GM19372 (cell line): Measurements from ENCODE around the gene DZANK1.
"Not testable (repeated sequence)": the region's sequence is repeated elsewhere in the genome, so short reads cannot be mapped to it uniquely, and the experiment has no call there.

Experiments
- ATAC-seq: cut with Tn5 transposase; IDR thresholded peaks from one replicate; pipeline ENCODE4 v1.9.1; 2021; ENCODE audit warnings: mild to moderate bottlenecking, low read depth, moderate library complexity; ENCODE audit not compliant: unreplicated experiment

The DZANK1 gene

DNA sequence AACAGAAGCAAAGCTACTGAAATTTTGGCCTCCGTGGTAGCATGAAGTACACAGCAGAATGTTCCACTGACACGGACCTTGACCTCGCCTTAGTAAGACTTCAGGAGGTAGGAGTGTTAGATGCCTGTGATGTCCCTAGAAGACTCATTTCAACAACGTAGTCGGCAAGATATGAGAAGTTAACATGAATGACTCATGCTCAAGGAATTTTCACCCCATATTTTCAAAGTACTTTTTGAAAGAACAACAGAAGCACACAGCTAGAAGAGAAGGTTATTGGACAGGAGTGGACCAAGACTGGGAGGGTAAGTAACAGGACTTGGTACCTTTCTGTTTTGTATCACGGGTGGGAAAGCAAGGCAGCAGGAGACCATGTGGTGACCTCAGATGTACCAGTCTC lies 78.0 kb downstream of the DZANK1 start:
- no peak for ATAC-seq

DNA sequence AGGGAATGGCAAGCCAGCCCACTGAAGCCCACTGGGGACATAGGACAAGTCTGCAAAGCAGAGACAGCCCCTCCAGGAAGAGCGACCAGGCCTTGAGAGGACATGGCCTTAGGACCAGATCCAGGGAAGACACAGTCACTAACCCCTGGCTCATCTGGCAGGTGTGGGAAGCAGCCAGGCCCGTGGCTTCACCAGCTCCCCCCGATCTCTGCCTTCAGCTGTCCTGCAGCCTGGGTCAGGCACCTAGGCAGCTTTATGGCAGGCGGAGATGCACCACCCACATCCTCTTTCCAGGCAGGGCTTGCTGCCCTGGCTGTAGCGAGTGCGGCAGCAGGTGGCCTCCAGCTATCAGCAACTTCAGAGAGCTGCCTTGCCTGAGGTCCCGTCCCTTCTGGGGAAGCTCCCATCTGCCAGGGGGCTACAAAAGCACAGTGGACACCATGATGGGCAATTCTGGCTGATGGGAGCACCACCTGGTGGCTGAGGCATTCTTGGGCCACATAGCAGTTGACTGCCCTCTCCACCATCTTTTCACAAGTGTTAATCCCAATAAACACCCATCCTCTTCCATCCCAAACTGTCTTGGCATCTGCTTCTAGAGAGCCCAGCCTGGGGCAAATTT lies 85.8 kb downstream of the DZANK1 start:
- no peak for ATAC-seq

DNA sequence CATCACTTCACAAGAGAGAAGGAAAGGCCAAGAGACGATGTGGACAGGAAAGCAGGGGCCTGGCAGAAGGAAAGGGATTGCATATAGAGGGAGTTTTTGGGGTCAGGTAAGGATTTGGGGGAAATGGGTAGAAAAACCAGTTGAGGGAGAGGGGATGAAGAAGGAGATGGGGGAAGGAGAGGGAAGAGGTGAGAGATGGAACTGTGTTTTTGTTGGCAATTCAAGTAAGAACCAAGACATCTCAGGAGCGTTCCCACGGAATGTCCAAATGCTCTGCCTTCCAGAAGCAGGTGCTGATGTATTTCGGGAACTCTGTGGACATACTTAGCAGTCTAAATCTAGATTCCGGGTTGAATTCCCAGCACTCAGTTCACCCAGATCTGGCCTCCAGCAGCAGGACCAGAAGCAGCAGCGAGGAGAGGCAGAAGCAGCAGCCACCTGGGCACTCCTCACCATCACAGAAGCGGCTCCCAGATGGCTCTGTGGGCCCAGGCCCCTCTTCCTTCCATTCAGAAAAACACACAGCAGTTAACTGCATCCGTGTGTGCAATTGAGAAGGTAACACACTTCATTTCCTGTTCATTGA lies 88.8 kb downstream of the DZANK1 start:
- no peak for ATAC-seq

DNA sequence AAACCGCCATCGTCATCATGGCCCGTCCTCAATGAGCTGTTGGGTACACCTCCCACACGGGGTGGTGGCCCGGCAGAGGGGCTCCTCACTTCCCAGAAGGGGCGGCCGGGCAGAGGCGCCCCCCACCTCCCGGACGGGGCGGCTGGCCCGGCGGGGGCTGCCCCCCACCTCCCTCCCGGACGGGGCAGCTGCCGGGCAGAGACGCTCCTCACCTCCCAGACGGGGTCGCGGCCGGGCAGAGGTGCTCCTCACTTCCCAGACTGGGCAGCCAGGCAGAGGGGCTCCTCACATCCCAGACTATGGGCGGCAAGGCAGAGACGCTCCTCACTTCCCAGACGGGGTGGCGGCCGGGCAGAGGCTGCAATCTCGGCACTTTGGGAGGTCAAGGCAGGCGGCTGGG lies 91.3 kb downstream of the DZANK1 start:
- not testable (repeated sequence) for ATAC-seq

DNA sequence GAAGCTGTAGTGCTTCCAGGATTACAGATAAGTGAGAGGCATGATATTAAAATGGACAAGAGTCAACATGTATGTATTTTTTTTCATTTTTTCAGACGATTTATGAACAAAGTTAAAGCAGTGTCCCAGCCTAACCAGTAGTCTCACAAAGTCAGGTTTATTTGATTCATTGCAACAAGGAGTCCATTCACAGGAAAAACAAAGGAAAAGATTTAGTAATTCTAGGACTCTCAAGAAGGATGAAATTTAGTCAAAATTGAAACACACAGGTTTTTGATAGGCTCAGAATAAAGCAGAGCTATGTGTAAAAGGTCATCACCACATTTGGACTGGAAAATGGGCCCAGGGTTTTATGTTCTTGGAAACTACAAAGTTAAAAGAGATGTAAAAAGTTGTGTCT lies 94.5 kb downstream of the DZANK1 start:
- no peak for ATAC-seq

DNA sequence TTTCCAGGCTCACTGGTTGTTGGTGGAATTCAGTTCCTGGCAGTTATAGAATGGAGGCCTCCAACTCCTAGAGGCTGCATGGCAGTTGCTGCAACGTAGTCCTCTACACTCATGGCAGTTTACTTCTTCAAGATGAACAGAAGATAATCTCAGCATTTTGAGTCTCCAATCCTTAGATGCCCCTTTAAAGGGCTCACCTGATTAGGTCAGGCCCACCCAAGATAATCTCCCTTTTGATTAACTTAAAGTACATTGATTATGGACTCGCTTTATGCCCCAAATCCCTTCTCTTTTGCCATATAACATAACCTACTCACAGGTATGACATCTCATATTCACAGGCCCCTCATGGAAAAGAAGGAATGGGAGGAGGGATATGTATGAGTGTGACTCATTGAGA lies 102.1 kb downstream of the DZANK1 start:
- ATAC-seq = no peak

DNA sequence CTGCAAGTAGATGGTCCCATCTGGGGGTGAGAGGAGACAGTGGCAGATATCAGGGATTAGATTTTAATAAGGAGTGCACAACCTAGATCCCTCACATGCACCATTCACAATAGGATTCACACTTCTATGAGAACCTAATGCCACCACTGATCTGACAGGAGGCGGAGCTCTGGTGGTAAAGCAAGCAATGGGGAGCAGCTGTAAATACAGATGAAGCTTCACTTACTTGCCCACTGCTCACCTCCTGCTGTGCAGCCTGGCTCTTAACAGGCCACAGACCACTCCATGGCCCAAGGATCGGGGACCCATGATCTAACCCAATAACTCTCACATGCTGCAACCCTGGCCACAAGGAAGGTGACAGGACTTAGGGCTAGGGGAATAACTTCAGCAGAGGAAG lies 103.1 kb downstream of the DZANK1 start:
- no peak for ATAC-seq

DNA sequence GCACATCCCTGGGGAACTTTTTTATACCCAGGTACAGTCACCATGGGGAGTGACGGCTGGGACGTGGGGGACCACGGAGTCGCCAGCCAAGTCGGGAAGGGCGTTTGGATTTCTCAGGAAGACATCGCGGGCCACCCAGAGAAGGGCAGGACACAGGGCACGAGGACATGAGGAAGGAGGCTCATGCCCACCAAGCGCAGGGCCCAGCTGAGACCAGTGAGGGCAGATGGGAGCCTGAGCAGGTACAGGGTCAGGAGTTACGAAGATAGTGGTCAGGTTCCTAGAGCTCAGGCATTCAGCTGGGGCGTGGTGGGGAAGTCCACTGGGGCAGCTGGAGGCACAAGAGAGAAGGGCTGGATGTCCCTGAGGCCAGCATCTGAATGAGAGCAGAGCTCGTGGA lies 103.9 kb downstream of the DZANK1 start:
- no peak for ATAC-seq

DNA sequence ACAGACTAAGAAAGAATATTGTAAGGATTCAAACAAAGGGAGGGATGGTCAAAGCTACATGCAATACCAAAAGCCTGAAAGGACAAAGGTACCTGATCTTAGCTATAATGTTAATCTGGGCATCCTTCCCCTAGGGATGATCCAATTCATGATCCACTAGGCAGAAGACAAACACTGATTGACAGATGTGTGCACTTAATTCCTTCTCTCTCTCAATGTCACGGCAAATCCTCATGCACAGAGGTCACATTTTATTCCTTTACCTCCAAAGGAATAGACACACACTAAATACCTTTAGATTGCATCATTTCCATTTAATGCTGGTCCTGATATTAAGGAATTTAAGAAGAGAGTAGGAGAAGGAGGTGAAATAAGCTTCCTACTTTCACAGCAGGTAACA lies 105.2 kb downstream of the DZANK1 start:
- ATAC-seq = no peak

DNA sequence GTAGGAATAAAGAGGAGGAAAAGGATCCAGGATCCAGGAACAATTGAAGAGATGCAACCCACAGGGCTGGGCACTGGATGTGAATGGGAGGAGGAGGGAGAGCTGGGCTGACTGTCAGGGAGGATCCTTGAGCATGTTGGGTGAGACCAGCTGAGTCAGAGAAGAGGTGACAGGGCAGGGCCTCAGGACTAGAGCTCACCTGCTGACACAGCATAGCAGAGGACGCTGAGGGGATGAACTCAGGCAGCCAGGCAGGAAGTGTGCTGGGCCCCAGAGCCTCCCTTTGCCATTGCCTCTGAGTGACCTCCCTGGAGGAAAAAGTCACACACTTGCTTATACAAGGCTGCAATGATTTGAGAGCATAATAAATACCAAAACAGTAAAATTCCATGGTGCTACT lies 106.2 kb downstream of the DZANK1 start:
- no peak for ATAC-seq

DNA sequence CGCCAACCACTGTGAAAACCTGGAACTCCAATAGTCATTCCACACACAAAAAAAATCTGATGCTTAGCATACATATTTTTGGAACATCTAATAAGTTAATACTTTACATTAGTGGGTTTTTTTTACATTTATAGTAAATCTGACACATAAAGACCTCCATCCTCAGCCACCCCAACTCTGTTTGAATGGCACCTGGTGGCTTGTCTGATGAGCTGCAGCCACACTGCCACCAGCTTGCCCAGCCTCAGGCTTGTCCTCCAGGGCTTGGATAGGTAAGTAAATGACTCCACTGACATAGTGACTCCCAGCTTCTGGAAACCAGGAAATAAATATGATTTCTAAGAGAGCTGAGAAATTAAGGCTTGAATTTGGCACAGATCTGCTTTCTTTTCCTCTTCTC lies 107.0 kb downstream of the DZANK1 start:
- ATAC-seq = no peak

DNA sequence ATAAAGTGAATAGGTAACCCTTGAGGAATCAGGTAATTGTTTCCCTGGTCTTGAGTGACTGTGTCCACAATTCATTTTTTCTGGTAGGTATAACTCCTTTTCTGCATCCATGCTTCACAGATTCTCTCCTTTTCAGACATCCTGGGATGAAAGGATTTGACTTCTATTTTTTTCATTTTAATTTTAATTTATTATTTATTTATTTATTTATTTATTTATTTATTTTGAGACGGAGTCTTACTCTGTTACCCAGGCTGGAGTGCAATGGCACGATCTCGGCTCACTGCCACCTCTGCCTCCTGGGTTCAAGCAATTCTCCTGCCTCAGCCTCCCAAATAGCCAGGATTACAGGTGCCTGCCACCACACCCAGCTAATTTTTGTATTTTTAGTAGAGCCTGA lies 117.1 kb downstream of the DZANK1 start:
- ATAC-seq = not testable (repeated sequence)
